Measurements from ENCODE around the gene NMT1.

DNA sequence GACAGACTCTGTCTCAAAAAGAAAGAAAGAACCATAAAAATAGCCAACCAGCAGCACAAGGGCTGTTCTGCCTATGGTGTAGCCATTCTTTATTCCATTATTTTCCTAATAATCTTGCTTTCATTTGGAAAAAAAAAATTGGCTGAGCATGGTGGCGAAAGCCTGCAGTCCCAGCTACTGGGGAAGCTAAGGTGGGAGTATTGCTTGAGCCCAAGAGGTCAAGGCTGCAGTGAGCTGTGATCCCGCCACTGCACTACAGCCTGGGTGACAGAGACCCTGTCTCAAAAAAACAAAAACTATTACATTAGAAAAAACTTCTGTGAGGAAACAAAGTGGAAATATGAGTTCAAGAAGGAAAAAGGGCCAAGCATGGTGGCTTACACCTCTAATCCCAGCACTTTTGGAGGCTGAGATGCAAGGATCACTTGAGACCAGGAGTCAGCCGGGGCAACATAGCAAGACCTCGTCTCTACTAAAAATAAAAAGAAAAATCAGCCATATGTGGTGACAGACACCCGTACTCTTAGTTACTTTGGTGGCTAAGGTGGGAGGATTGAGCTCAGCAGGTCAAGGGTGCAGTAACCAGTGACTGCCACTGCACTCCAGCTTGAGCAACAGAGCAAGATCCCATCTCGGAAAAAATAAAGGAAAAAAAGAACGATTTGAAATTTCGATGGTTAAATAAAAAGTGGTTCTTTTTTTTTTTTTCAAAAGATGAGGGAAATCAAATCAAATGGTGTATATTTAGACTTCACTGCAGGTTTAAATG lies 12.1 kb upstream of the NMT1 start:
- TF ChIP-seq, protein P1, sequence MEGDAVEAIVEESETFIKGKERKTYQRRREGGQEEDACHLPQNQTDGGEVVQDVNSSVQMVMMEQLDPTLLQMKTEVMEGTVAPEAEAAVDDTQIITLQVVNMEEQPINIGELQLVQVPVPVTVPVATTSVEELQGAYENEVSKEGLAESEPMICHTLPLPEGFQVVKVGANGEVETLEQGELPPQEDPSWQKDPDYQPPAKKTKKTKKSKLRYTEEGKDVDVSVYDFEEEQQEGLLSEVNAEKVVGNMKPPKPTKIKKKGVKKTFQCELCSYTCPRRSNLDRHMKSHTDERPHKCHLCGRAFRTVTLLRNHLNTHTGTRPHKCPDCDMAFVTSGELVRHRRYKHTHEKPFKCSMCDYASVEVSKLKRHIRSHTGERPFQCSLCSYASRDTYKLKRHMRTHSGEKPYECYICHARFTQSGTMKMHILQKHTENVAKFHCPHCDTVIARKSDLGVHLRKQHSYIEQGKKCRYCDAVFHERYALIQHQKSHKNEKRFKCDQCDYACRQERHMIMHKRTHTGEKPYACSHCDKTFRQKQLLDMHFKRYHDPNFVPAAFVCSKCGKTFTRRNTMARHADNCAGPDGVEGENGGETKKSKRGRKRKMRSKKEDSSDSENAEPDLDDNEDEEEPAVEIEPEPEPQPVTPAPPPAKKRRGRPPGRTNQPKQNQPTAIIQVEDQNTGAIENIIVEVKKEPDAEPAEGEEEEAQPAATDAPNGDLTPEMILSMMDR (IDR thresholded peaks at IDR 0.05) = peak; percentile 24
- TF ChIP-seq EZH2phosphoT487 (IDR thresholded peaks at IDR 0.05) = no peak

Measured in neural progenitor cell (in vitro differentiated cells).